NCI-H345 (cell line): ENCODE results near the gene ATP6V1A.
"Not testable (repeated sequence)": the region's sequence is repeated elsewhere in the genome, so short reads cannot be mapped to it uniquely, and the experiment has no call there.

Experiments
- DNase-seq: peaks from one replicate; lab custom pipeline; 2025; lab: John Stamatoyannopoulos, UW

Gene ATP6V1A

DNA sequence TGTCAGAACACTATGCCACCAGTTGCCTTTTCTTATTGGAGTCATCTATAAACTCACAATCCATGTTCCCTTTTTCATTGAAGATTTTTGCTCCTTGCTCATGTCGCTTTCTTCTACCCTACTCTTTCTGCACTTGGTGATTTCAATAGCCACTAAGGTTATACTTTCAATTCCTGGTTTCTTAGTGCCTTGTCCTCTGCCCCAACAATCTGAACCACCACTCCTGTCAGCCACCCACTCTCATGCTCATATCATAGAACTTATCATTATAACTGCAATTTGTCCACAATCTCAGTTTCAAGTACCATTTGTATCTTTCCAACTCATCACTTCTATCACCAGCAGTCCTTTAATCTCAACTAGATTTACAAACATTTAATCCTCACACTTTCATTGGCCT lies 81.8 kb downstream of the ATP6V1A start:
- DNase-seq: no peak

GRCh38 chr3:113829576-113830354 lies 82.9 kb downstream of the ATP6V1A start:
- no peak for DNase-seq

DNA sequence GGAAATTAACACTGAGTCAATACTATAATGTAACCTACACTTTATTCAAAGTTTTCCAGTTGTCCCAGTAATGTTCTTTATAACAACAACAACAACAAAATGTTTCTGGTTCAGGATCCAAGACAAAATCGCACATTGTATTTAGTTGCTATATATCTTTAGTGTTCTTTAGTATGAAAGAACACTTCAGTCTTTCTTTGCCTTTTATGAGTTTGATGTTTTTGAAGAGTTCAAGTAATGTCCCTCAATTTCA lies 84.2 kb downstream of the ATP6V1A start:
- no peak for DNase-seq

GRCh38 chr3:113832477-113833164 lies 85.8 kb downstream of the ATP6V1A start:
- no peak for DNase-seq

DNA sequence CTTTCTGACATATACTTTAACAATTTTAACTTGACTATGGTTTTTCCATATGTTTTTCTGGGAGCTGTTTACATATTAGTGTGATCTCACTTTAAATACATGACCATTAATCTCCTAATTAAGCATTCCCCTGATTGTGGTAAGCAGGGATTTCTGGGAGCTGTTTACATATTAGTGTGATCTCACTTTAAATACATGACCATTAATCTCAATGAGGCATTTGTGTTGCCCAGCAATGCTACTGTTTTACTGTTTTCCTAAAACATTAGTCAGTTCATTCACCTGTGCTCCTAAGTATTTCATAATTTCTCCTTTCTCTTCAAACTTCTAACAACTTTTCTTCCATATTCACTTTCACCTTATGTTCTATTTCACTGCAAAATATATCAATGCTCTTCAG lies 88.1 kb downstream of the ATP6V1A start:
- no peak for DNase-seq

DNA sequence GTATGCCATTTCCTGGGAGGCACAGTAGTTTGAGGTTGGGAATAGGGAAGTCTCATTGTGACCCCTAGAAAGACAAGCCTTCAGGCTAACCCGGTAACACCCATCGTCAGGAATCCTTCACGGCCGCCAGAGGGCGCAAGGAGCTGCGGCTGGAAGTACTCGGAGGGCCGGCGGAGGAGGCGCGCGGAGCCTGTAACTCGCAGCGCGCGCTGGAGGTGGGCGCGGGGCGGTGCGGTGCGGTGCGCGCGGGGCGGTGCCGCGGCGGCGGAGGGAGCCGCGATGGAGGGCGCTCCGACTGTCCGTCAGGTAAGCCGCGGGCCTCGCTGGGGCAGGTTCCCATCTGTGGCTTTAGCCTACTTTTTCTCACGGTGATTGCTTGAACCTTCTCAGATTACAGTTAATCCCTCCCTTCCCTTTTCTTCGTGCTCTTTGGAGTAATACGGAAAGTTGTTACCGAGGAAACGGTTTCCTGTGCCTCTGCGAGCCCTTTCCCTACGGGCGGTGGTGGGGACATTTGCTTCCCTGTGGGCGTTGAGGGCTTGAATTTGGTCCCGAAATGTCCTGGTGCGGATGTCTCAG lies 91.9 kb downstream of the ATP6V1A start, which contains the start of gene GRAMD1C:
TSS of gene GRAMD1C (plus strand) at position 158 of the 579 bp plus-strand sequence. CDS start at position 280, 122 bp downstream.
- DNase-seq: peak; percentile 88

DNA sequence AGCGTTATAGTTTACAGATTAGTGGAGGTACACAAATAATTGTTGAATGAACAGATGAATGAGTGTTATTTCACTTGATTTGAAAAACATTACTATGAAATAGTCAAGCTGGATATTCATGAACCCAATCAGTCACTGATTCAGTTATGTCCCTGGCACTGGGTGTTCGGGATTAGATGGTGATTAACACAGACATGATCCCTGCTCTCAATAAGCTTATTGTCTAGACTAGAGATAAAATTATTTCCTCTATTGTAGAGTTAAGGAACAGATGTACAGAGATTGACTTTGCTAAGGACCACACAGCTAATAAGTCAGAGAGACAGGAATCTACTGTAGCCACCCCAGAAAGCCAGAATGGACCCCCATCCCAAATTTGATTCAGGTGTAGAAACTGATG lies 92.7 kb downstream of the ATP6V1A start:
- no peak for DNase-seq

- peak; percentile 11 for DNase-seq
These were observed 97.9 kb downstream of the ATP6V1A start for GRCh38 chr3:113844622-113845222.

GRCh38 chr3:113847247-113847646 lies 100.4 kb downstream of the ATP6V1A start:
- DNase-seq: no peak

DNA sequence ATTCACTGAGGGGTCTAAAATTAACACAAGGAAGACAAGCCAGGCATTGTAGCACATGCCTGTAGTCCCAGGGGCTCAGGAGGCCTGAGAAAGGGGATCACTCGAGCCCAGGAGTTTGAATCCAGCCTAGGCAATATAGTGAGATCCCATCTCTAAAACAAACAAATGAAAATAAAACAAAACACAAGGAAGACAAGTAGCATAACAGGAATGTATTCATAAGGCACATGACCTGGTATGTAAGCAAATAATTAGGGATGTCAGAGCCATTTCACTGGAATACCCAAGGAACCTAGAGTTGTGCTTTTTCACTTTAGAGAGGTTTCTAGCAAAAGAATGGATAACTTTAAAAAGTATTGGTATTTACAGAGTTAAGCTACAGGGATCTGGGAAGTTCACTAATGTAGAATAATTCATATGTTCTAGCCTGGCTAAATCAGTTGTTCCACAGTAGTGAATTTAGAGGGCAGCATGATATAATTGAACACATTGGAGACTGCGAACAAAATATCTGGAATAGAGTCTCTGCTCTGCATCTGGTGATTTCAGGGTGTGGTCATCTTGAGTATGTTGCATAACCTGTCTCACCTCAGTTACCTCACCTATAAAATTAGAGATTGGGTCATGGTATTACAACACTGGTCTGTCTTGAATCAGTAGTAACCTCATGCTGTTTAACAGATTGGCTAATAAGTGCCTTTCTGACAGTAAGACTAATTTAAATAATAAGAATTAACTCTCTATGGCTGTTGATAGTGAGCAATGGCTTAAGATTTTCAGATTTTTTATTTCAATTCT lies 101.0 kb downstream of the ATP6V1A start:
- no peak for DNase-seq

- DNase-seq: not testable (repeated sequence)
These were observed 102.2 kb downstream of the ATP6V1A start for GRCh38 chr3:113849071-113849470.

- not testable (repeated sequence) for DNase-seq
These were observed 103.0 kb downstream of the ATP6V1A start for GRCh38 chr3:113849841-113850240.

GRCh38 chr3:113850391-113850790 lies 103.6 kb downstream of the ATP6V1A start:
- DNase-seq: not testable (repeated sequence)

GRCh38 chr3:113852506-113852905 lies 105.7 kb downstream of the ATP6V1A start:
- DNase-seq: no peak
